ENCODE measurements around the gene CHRM1.

DNA sequence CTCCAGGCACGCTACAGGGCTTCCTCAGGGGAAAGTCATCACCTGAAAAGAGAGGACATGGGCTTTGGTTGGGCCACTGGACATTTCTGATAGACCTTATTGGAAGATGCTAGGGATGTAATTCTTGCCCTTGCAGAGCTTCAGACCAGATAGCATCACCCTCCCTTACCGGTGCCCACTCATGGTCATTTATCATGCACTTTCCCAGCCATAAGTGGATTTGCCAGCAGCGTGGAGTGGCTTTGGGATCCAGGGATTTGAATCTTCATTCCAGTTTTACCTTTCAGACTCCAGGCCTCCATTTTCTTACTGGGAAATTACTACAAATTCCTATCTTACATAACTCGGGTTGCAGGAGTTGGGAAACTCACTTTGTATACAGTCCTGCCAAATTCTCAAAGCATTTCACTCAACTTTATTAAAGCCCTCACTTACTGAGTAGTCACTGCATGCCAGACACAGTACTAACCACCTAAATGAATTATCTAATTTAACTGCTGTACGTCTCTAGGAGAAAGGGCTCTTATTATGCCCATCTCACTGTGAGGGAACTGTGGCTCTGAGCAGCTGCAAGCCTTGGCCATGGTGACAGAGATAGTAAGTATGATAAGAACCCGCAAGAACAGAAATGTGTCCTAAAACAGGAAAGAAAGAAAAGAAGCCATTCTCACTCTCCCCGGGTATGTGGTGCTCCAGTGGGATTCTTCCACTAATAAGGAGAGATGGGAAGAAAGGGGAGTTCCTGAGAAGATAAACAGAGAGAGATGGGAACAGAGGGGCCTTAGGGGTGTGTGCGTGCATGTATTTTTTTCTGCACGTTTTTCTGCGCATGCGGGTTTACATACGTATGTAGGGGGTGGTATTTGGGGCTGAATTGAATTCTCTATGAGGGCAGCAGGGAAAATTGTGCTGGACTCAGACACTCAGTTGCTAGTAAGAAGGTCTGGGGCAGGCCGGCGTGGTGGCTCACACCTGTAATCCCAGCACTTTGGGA lies 9.7 kb downstream of the CHRM1 start:
- TF ChIP-seq, protein P1, sequence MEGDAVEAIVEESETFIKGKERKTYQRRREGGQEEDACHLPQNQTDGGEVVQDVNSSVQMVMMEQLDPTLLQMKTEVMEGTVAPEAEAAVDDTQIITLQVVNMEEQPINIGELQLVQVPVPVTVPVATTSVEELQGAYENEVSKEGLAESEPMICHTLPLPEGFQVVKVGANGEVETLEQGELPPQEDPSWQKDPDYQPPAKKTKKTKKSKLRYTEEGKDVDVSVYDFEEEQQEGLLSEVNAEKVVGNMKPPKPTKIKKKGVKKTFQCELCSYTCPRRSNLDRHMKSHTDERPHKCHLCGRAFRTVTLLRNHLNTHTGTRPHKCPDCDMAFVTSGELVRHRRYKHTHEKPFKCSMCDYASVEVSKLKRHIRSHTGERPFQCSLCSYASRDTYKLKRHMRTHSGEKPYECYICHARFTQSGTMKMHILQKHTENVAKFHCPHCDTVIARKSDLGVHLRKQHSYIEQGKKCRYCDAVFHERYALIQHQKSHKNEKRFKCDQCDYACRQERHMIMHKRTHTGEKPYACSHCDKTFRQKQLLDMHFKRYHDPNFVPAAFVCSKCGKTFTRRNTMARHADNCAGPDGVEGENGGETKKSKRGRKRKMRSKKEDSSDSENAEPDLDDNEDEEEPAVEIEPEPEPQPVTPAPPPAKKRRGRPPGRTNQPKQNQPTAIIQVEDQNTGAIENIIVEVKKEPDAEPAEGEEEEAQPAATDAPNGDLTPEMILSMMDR (IDR thresholded peaks at IDR 0.05): no peak
- TF ChIP-seq POLR2A (IDR thresholded peaks at IDR 0.05): no peak

All from thyroid gland (tissue), 4 donors.